OCI-LY3 (cell line): ENCODE results near the gene MYLK4.

Experiments used
- EZH2phosphoT487 ChIP-seq: fragments of 200-600 bp; shearing (Covaris generic); IDR thresholded peaks from 2 replicates; pipeline ENCODE4 v1.6.1; 2018; ENCODE audit warnings: antibody characterized with exemption, mixed run types, low read depth
- TF ChIP-seq, protein P1 (sequence below): fragments of 200-600, 300-600 bp; sonication (generic); IDR thresholded peaks from 2 replicates; pipeline ENCODE4 v1.5.1; 2014; ENCODE audit warnings: antibody characterized with exemption, low read length, low read depth

DNA sequence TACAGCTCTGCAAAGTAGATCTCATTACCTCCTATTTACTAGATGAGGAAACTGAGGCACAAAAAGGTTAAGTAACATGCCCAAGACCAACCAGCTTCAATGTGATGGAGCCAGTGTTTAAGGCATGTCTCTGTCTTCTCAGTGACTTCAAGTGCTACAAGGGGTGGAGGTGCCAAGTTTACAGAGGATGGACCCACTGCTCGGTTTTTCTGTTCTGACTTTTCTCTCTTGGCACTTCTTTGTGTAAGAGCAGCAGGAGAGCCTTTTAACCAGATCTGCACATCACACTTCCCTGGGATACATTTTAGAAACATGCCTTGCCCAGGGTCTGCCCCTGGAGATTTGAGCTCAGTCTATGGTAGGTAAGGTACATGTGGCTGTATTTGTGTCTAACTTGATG is 24.3 kb upstream of the MYLK4 start:
- TF ChIP-seq, protein P1, sequence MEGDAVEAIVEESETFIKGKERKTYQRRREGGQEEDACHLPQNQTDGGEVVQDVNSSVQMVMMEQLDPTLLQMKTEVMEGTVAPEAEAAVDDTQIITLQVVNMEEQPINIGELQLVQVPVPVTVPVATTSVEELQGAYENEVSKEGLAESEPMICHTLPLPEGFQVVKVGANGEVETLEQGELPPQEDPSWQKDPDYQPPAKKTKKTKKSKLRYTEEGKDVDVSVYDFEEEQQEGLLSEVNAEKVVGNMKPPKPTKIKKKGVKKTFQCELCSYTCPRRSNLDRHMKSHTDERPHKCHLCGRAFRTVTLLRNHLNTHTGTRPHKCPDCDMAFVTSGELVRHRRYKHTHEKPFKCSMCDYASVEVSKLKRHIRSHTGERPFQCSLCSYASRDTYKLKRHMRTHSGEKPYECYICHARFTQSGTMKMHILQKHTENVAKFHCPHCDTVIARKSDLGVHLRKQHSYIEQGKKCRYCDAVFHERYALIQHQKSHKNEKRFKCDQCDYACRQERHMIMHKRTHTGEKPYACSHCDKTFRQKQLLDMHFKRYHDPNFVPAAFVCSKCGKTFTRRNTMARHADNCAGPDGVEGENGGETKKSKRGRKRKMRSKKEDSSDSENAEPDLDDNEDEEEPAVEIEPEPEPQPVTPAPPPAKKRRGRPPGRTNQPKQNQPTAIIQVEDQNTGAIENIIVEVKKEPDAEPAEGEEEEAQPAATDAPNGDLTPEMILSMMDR, result no peak
- no peak for TF ChIP-seq EZH2phosphoT487
